Natural killer cell (primary cell): ENCODE data around the gene ERBIN. TPM values are rescaled to one million over a fixed set of nuclear protein-coding genes. Genes with fewer than 3 reads are reported as not detected.
"Not testable (repeated sequence)": the region's sequence is repeated elsewhere in the genome, so short reads cannot be mapped to it uniquely, and the experiment has no call there.

Experiments used
- ATAC-seq, 3 donors: fragments of 150-1000 bp in 2 of 3; fragments of 200-7000 bp in 1 of 3; cut with Tn5 transposase; 1 replicate in 1 of 3; 2 replicates in 2 of 3; pipeline ENCODE4 v1.10.0; 2021; ENCODE audit warnings: mild to moderate bottlenecking in 2 of 3, moderate library complexity in 2 of 3
- DNase-seq, 2 donors: peaks; one replicate each; pipeline versions ENCODE4 v3.0.0 to v3.0.0-alpha.2; 2013 to 2021; ENCODE audit warnings: mixed read lengths in 1 of 2
- H3K27ac ChIP-seq: one replicate; pipeline ENCODE4 v1.5.1; 2013; ENCODE audit warnings: mild to moderate bottlenecking, low read length
- H3K27me3 ChIP-seq: one replicate; pipeline ENCODE4 v1.6.1; 2013; ENCODE audit warnings: low read length; ENCODE audit not compliant: control insufficient read depth, insufficient read depth
- H3K36me3 ChIP-seq: one replicate; pipeline ENCODE4 v1.6.1; 2013; ENCODE audit warnings: low read length; ENCODE audit not compliant: control insufficient read depth, insufficient read depth
- H3K4me1 ChIP-seq: one replicate; pipeline ENCODE4 v1.6.1; 2013; ENCODE audit warnings: low read length; ENCODE audit not compliant: control insufficient read depth, insufficient read depth
- H3K4me3 ChIP-seq: one replicate; pipeline ENCODE4 v1.5.1; 2013; ENCODE audit warnings: low read length
- H3K9me3 ChIP-seq: one replicate; pipeline ENCODE4 v1.6.1; 2013; ENCODE audit warnings: low read length; ENCODE audit not compliant: control insufficient read depth, insufficient read depth
- H3K27ac Mint-ChIP-seq, 2 donors: one replicate each; pipeline ENCODE4 v1.8.0; 2022; ENCODE audit warnings: mild to moderate bottlenecking in 2 of 2, mixed read lengths in 2 of 2, moderate library complexity in 1 of 2
- H3K27me3 Mint-ChIP-seq, 2 donors: one replicate each; pipeline ENCODE4 v1.8.0; 2022; ENCODE audit warnings: low read depth in 2 of 2, mixed read lengths in 2 of 2
- H3K36me3 Mint-ChIP-seq: one replicate; pipeline ENCODE4 v1.8.0; 2022; ENCODE audit warnings: mixed read lengths
- H3K4me1 Mint-ChIP-seq, 2 donors: one replicate each; pipeline ENCODE4 v1.8.0; 2022; ENCODE audit warnings: mixed read lengths in 2 of 2
- H3K4me3 Mint-ChIP-seq: one replicate; pipeline ENCODE4 v1.8.0; 2022; ENCODE audit warnings: mild to moderate bottlenecking, moderate library complexity, mixed read lengths
- H3K9me3 Mint-ChIP-seq, 2 donors: one replicate each; pipeline ENCODE4 v1.8.0; 2022; ENCODE audit warnings: mixed read lengths in 2 of 2
- CTCF ChIP-seq: fragments of 200-600 bp; IDR thresholded peaks from one replicate; pipeline ENCODE4 v1.8.0; 2022; ENCODE audit warnings: antibody characterized with exemption
- WGBS: methylation state at CpG from one replicate; pipeline ENCODE4 v1.1.7; 2013; ENCODE audit warnings: missing lambda C conversion rate; ENCODE audit not compliant: insufficient coverage; 5-methylcytosine and 5-hydroxymethylcytosine counted together
- intact Hi-C: fragments of 100-400 bp; cut with micrococcal nuclease; formaldehyde crosslinking; loops from one replicate; pipeline ENCODE4 v1.14.2; 2022
- total RNA-seq, 4 donors: library from RNA; stranded (reverse); fragments of 120-200 nt in 1 of 4; gene quantifications; one replicate each; pipeline versions ENCODE4 v1.2.3 to v1.2.4, GENCODE V29; 2013 to 2022

ERBIN gene
- total RNA-seq, 3 donors from 2014 or later (not counting 1 experiment from before 2014, with no cell fraction given) = 153 to 171 (median 166) TPM

- Histone ChIP-seq H3K4me3 (no peak overlapping the region), H3K9me3 (no peaks in the 10 kb centered on the region), H3K4me1 (peaks cover 11% of the 10 kb centered on the region), H3K36me3 (peaks cover 2% of the 10 kb centered on the region), H3K27me3 (no peaks in the 10 kb centered on the region), H3K27ac (no peak overlapping the region)
- WGBS = no CpG with 5 or more reads among the region's 1 CpG
- DNase-seq (no peak), ATAC-seq (no peak)
- TF ChIP-seq CTCF = no peak
- Mint-ChIP-seq H3K9me3 (no peaks in the 10 kb centered on the region), H3K27ac (peak overlapping the region in 1 of 2 donors; percentile 7), H3K36me3 (no peaks in the 10 kb centered on the region), H3K4me1 (peaks cover 51 to 56% of the 10 kb centered on the region in 2 donors), H3K4me3 (no peak overlapping the region), H3K27me3 (no peaks in the 10 kb centered on the region)
- intact Hi-C loops = no loop called here
Observed at GRCh38 chr5:65952259-65952658, 25.9 kb downstream of the ERBIN start.

- no peaks in the 10 kb centered on the region for H3K36me3 Mint-ChIP-seq
- H3K27ac ChIP-seq = no peak overlapping the region
- H3K4me1 ChIP-seq = peaks cover 5% of the 10 kb centered on the region
- no peak for TF ChIP-seq CTCF
- H3K4me3 ChIP-seq = no peak overlapping the region
- 88% methylated on average over 3 of the region's 3 CpGs for WGBS
- no peak for DNase-seq
- H3K27me3 Mint-ChIP-seq = no peaks in the 10 kb centered on the region
- H3K9me3 ChIP-seq = no peaks in the 10 kb centered on the region
- H3K4me1 Mint-ChIP-seq = peaks cover 58 to 61% of the 10 kb centered on the region in 2 donors
- H3K27ac Mint-ChIP-seq = peak overlapping the region; percentile 67 to 78
- intact Hi-C loops = no loop called here
- no peaks in the 10 kb centered on the region for H3K9me3 Mint-ChIP-seq
- H3K27me3 ChIP-seq = no peaks in the 10 kb centered on the region
- ATAC-seq = no peak
- H3K36me3 ChIP-seq = peaks cover 2% of the 10 kb centered on the region
- no peak overlapping the region for H3K4me3 Mint-ChIP-seq
Observed at GRCh38 chr5:65954200-65954599, 27.8 kb downstream of the ERBIN start.

GRCh38 chr5:65955746-65956145, 29.4 kb downstream of the ERBIN start:
- Mint-ChIP-seq H3K4me3 (no peak overlapping the region), H3K4me1 (peaks cover 59 to 66% of the 10 kb centered on the region in 2 donors)

GRCh38 chr5:65957703-65958102, 31.3 kb downstream of the ERBIN start:
- intact Hi-C loops, DNase-seq, ATAC-seq, H3K9me3 Mint-ChIP-seq, H3K4me3 Mint-ChIP-seq, H3K4me1 ChIP-seq, H3K27me3 Mint-ChIP-seq, H3K27ac ChIP-seq, H3K27me3 ChIP-seq, H3K9me3 ChIP-seq, H3K27ac Mint-ChIP-seq, H3K4me3 ChIP-seq, H3K36me3 Mint-ChIP-seq, H3K36me3 ChIP-seq: not testable (repeated sequence)
- H3K4me1 Mint-ChIP-seq = peaks cover 65 to 77% of the 10 kb centered on the region in 2 donors
- 98% methylated on average over 30 of the region's 30 CpGs for WGBS

More at GRCh38 chr5:65955746-65956145, 29.4 kb downstream of the ERBIN start:
- no peak for TF ChIP-seq CTCF
- peaks cover 5% of the 10 kb centered on the region for H3K4me1 ChIP-seq
- ATAC-seq (peak in 2 of 3 donors; percentile 21 to 28), DNase-seq (no peak)
- H3K27me3 ChIP-seq = no peaks in the 10 kb centered on the region
- Mint-ChIP-seq H3K36me3 (no peaks in the 10 kb centered on the region), H3K9me3 (no peaks in the 10 kb centered on the region), H3K27ac (peak overlapping the region; percentile 61 to 84), H3K27me3 (no peaks in the 10 kb centered on the region)
- no peak overlapping the region for H3K4me3 ChIP-seq
- intact Hi-C loops = no loop called here
- WGBS = 100% methylated on average over 1 of the region's 3 CpGs
- H3K27ac ChIP-seq = no peak overlapping the region
- peaks cover 2% of the 10 kb centered on the region for H3K36me3 ChIP-seq
- H3K9me3 ChIP-seq = no peaks in the 10 kb centered on the region
